AG04450 (cell line): ENCODE results near the gene VSIG10. TPM values are rescaled to one million over a fixed set of nuclear protein-coding genes. Genes with fewer than 3 reads are reported as not detected.

ENCODE experiments used
- CTCF ChIA-PET: fragments of 300-600, 350-600 bp; formaldehyde crosslinking; extraction: SDS; loops from one replicate; lab custom pipeline; 2022; ENCODE audit warnings: antibody characterized with exemption, inconsistent platforms; lab: Charles Lee
- POLR2A ChIA-PET: fragments of 350-600 bp; formaldehyde crosslinking; extraction: SDS; loops from one replicate; lab custom pipeline; 2021; ENCODE audit warnings: antibody characterized with exemption, inconsistent platforms; lab: Yijun Ruan, JAX
- DNase-seq: peaks from one replicate; pipeline ENCODE4 v3.0.0-alpha.2; 2011; ENCODE audit warnings: low read depth, low spot score
- H3K27ac ChIP-seq: one replicate; pipeline ENCODE4 v1.5.1; 2012; ENCODE audit warnings: low read depth, low read length, control low read depth
- H3K27me3 ChIP-seq: one replicate; pipeline ENCODE4 v1.6.0; 2012; ENCODE audit warnings: low read length; ENCODE audit not compliant: control insufficient read depth, insufficient read depth
- H3K4me3 ChIP-seq: 2 replicates; pipeline ENCODE4 v1.5.1; 2011; ENCODE audit warnings: mild to moderate bottlenecking, low read depth, low read length, control low read depth
- H3K9me3 ChIP-seq: 2 replicates; pipeline ENCODE4 v1.5.1; 2012; ENCODE audit warnings: low read length; ENCODE audit not compliant: control insufficient read depth, insufficient read depth
- polyA minus RNA-seq: library from RNA; depleted of rRNA, polyadenylated mRNA; stranded (reverse); fragments of >200 nt; gene quantifications from 2 replicates; pipeline ENCODE4 v1.2.3, GENCODE V29; 2011; rRNA and poly(A)+ RNA removed
- polyA plus RNA-seq: library from polyadenylated mRNA; depleted of rRNA; stranded (reverse); fragments of >200 nt; gene quantifications from 2 replicates; pipeline ENCODE4 v1.2.3, GENCODE V29; 2011; rRNA removed
- TF ChIP-seq, protein P1 (sequence below): IDR thresholded peaks from 2 replicates; pipeline ENCODE4 v1.5.1; 2011; ENCODE audit warnings: low read depth, low read length, control low read depth, inconsistent platforms

Gene VSIG10
- polyA plus RNA-seq (9.7 and 10.5 TPM in 2 replicates), polyA minus RNA-seq (19.3 and 21.8 TPM in 2 replicates)

- POLR2A ChIA-PET = interaction anchor here (0.6 to 1.4 kb wide), 2 partner anchors 27 to 42 kb away, joined by 3 to 5 read pairs; no protein-coding TSS in a partner anchor
- DNase-seq = no peak
- TF ChIP-seq, protein P1, sequence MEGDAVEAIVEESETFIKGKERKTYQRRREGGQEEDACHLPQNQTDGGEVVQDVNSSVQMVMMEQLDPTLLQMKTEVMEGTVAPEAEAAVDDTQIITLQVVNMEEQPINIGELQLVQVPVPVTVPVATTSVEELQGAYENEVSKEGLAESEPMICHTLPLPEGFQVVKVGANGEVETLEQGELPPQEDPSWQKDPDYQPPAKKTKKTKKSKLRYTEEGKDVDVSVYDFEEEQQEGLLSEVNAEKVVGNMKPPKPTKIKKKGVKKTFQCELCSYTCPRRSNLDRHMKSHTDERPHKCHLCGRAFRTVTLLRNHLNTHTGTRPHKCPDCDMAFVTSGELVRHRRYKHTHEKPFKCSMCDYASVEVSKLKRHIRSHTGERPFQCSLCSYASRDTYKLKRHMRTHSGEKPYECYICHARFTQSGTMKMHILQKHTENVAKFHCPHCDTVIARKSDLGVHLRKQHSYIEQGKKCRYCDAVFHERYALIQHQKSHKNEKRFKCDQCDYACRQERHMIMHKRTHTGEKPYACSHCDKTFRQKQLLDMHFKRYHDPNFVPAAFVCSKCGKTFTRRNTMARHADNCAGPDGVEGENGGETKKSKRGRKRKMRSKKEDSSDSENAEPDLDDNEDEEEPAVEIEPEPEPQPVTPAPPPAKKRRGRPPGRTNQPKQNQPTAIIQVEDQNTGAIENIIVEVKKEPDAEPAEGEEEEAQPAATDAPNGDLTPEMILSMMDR = peak; percentile 9; the same call in 1 of the 2 replicates
- peak within 1 kb of the TSS; percentile 75 for H3K4me3 ChIP-seq
- CTCF ChIA-PET = interaction anchor here (1.4 kb wide), 1 partner anchor 18 kb away, joined by 7 read pairs; no protein-coding TSS in a partner anchor
- H3K9me3 ChIP-seq = no peaks in the 10 kb centered on the region; the same call in 1 of the 2 replicates
- peak within 1 kb of the TSS; percentile 68 for H3K27ac ChIP-seq
- H3K27me3 ChIP-seq = no peaks in the 10 kb centered on the region
Observed at GRCh38 chr12:118103601-118104382, at the start of gene VSIG10. Gene VSIG10, minus strand, starts transcription at chr12:118104011. Its CDS starts 340 bp downstream, at chr12:118103671.

GRCh38 chr12:118151755-118152154, 47.9 kb upstream of the VSIG10 start:
- no peak for DNase-seq
- no peak overlapping the region for H3K4me3 ChIP-seq
- no peaks in the 10 kb centered on the region for H3K27me3 ChIP-seq
- no peaks in the 10 kb centered on the region for H3K9me3 ChIP-seq
- POLR2A ChIA-PET = no interaction called here
- TF ChIP-seq, protein P1 = no peak
- CTCF ChIA-PET = interaction anchor here (0.6 to 1.4 kb wide), 2 partner anchors 14 to 277 kb away, joined by 3 to 4 read pairs; no protein-coding TSS in a partner anchor
- peak overlapping the region; percentile 2 for H3K27ac ChIP-seq

DNA sequence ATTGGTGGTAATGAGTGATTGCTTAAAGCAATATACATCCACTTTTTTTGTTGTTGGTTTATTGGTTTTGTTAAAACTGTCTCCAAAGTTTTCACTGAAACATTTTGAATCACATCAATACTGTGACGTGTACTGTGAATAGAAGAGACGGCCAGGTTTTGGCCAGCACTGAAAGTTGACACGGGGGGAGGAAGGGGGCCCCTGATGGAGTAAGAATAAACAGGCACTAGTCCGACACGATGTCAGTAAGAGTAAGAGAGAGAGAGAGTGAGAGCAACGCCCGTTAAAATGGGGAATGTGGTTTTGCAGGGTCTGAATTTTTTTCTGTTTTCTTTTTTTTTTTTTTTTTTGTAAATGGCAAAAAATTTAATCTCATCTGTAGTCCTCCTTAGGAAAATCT, 46.8 kb upstream of the VSIG10 start:
- CTCF ChIA-PET = interaction anchor here (1.4 kb wide), 1 partner anchor 15 kb away, joined by 4 read pairs; no protein-coding TSS in a partner anchor
- POLR2A ChIA-PET = no interaction called here
- no peak for DNase-seq
- Histone ChIP-seq H3K27ac (no peak overlapping the region), H3K4me3 (no peak overlapping the region), H3K9me3 (no peaks in the 10 kb centered on the region), H3K27me3 (no peaks in the 10 kb centered on the region)
- TF ChIP-seq, protein P1 = no peak

DNA sequence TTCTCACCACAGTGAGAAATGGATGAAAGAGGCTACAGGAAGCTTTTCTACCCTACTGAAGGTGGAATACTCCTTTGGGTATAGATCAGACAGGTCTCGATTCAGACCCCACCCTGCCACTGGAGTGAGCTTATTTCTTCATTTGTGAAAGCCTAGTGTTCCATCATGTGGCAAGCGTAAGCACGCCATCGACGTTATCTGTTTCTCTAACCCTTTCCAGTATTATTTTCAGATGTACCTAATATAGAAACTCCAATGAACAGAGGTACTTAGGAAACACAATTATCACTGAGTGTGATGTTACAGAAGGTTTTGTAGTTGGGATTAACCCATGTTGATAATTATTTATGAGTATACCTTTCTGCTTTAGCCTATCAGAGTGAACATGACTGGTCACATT, 44.5 kb upstream of the VSIG10 start:
- Histone ChIP-seq H3K4me3 (no peak overlapping the region), H3K27me3 (no peaks in the 10 kb centered on the region), H3K27ac (no peak overlapping the region), H3K9me3 (no peaks in the 10 kb centered on the region)
- DNase-seq = no peak
- ChIA-PET CTCF (no interaction called here), POLR2A (interaction anchor here (0.9 kb wide), 1 partner anchor 11 kb away, joined by 3 read pairs; no protein-coding TSS in a partner anchor)
- TF ChIP-seq, protein P1 = no peak

DNA sequence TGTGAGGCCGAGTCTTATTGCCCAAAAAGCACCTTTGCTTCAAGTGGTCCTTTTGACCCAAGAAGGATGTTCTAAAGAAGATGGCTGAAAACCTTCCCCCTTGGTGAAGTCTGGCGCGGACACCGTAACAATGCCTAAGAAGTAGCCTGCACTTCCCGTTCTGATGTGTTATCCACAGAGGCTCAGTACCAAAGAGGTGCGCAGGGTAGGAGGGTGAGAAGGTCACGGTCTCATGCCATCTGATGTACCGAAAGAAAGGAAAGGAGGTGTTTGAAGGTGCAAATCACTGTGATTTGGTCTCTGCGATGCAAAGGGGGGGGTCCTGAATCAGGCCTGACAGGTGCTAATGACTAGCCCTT, 42.0 kb upstream of the VSIG10 start:
- no peak for DNase-seq
- CTCF ChIA-PET = interaction anchor here (0.8 kb wide), 1 partner anchor 233 kb away, joined by 4 read pairs; no protein-coding TSS in a partner anchor
- TF ChIP-seq, protein P1 = no peak
- no peak overlapping the region for H3K27ac ChIP-seq
- no peak overlapping the region for H3K4me3 ChIP-seq
- H3K27me3 ChIP-seq = no peaks in the 10 kb centered on the region
- POLR2A ChIA-PET = interaction anchor here (0.9 kb wide), 1 partner anchor 10 kb away, joined by 3 read pairs; the partner anchor contains the start of gene PEBP1
- no peaks in the 10 kb centered on the region for H3K9me3 ChIP-seq
